RCC 7860 (cell line): ENCODE results near the gene MRPL20.

Source experiments
- DNase-seq: peaks from one replicate; pipeline ENCODE4 v3.0.0-alpha.2; 2015; ENCODE audit warnings: low spot score
- FAIRE-seq: peaks from 2 replicates; lab custom pipeline; 2012; peaks lifted over from hg19 to GRCh38; lab: Jason Lieb, UNC

The MRPL20 gene

DNA sequence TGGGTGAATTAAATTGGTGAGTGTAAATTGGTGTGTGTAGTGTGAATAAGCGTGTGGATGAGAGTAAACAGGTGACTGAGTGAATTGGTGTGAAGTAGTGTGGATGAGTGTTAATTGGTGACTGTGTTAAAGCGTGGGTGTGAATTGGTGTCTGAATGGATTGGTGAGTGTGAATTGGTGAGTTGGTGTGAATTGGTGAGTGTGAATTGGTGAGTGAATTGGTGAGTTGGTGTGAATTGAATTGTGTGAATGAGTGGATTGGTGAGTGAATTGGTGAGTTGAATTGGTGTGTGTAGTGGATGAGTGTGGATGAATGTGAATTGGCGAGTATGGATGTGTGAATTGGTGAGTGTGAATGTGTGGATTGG lies 40.4 kb downstream of the MRPL20 start:
- DNase-seq (no peak), FAIRE-seq (no peak)

- FAIRE-seq: no peak
- no peak for DNase-seq
Observed at GRCh38 chr1:1365875-1366698, 41.0 kb downstream of the MRPL20 start.

- FAIRE-seq (no peak), DNase-seq (no peak)
Observed at GRCh38 chr1:1364266-1364665, 42.8 kb downstream of the MRPL20 start.

GRCh38 chr1:1361982-1362423 lies 45.1 kb downstream of the MRPL20 start:
- no peak for DNase-seq
- FAIRE-seq: no peak

DNA sequence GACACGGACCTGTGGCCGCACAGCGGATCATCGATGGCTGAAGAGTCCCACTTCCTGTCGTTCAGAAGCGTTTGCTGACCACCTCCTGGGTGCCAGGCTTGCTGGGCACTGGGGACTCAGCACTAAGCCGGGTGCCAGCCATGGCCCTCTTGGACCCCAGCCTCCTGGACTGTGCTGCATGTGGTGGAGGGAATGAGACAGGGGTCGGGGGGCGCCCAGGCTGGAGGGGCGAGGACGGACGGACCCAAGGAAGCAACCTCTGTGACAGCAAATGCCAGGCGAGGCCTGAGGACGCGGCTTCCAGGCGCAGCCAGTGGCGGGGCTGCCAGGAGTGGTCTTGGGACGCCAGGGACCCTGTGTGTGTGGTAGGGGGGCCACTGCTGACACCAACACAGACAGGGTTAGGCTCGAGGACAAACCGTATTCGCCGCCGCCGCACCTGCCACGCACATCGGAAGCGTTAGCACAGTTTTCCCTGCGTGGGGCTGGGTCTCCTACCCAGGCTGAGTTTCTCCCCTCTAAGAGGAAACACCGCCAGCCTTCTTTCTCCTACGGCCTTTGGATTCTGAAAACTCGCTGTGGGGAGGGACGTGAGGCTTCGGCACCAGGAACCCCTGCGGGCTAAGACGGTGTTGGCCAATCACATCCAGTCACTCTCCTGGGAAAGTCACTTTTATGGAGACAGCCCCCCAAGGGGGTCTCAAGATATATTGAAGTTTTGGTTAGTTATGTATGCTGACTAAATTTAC lies 45.7 kb downstream of the MRPL20 start:
- no peak for DNase-seq
- FAIRE-seq: no peak

GRCh38 chr1:1360506-1361169 lies 46.5 kb downstream of the MRPL20 start:
- peak; percentile 91 for FAIRE-seq

DNA sequence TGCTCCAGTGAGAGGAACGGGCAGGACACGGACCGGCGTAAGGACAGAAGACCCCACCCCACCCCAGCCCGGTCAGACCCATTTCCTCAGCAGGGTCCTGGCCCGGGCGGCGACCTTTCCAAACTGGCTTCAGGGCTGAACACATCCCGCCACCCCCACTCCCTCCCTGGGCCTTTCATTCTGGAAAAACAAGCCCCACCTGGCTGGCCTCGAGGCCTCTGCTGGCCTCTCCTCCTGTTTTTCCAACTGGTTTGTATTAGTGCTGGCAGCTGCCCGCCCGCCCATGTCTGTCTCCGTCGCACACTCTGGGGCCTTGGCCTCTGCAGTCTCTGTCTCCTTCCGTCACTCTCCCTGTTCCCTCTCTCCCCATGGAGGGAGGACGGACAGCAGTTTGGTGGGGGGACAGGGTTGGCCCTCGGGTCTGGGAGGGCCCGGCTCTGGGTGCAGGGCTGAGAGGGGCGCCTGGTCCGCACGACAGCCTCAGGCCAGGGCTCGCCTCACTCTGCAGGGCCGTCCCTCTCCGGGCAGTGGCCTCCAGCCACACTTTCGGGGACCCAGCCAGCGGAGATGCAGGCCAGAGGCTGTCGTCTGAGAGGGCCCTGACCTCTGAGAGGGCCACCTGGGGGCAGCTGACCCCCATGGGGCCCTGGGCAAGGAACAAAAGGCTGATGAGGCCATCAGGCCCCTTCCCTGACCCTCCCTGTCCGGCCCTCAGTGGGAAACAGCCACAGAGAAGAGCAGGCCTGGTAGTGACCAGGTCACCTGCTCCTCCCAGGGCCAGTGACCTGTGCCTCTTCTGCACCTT lies 47.2 kb downstream of the MRPL20 start:
- DNase-seq (no peak), FAIRE-seq (no peak)

More at GRCh38 chr1:1360506-1361169, 46.5 kb downstream of the MRPL20 start:
- DNase-seq: peak; percentile 91

DNA sequence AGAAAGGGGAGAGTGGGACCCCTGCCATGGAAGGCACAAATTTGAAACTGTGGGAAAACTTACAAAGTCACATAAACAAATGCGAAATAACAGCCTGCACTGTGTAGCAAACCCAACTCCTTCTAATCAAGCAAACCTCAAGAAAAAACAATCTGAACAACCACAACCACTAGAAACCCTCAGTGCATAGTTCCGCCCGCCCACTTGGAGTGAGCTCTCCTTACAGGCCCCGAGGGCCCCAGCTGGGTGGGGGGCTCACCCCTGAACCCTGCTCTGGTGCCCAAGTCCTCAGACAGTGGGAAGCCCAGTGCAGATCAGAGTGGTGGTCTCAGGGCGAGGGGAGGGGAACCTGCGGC lies 47.8 kb downstream of the MRPL20 start:
- DNase-seq (no peak), FAIRE-seq (no peak)

- no peak for FAIRE-seq
- DNase-seq: no peak
Observed at GRCh38 chr1:1358433-1359271, 48.4 kb downstream of the MRPL20 start, which contains the start of gene MXRA8. TSS of gene MXRA8 (minus strand) at chr1:1358555. CDS start at chr1:1358504, 51 bp downstream.

DNA sequence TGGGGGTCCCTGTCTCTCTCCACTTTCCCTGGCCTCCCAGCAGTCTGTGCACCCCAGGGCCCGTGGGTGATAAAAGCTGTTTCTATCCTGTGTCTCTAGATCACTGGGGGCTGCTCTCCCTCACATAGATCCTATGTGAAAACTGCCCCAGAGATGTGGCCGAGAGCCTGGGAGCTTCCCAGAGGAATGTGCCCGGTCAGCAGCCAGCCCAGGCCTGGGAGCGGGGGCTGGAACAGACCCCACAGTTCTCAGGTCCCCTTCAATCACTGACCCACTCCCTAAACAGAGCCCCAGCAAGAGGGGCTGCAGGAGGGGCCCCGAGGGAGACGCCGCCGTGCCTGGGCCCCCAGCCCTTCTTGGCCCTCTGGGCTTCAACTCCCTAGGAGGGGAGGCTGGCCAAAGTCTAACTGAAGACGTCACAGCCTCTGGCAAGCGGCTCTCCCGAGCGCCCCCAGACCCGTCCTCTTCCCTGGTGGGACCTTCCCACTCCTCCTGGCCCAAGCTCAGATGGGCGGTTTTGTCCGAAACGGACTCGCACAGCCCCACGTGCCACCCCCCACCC lies 49.1 kb downstream of the MRPL20 start:
- DNase-seq: no peak
- FAIRE-seq: no peak

DNA sequence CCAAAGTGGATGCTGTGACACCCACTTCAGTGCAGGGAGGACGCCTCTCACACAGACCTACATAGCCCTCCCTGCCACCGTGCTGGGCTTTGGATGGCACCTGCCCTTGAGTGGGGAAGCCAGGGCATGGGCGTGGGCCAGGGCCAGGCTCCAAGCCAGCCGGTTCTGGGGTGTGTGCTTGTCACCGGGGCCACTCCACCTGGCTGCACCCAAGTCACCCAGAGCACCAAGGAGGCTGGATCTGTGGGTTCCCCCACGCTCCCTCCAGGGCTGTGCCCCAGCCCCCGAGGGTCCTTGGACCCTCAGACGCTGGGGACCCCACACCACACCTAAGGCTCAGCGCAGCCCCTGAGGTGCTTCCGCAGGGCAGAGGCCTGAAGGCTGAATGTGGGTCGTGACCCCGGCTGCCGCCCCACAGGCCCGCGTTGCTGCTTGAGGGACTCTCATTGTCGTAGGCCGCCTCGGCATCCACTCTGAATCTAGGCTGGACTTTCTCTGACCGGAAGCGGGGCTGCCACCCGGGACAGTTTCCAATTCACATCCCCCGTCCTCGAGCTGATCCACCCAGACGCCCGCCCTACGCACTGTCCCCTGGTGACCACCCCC lies 50.2 kb downstream of the MRPL20 start:
- DNase-seq (no peak), FAIRE-seq (no peak)

GRCh38 chr1:1356166-1356795 lies 50.8 kb downstream of the MRPL20 start:
- DNase-seq: no peak
- FAIRE-seq: no peak

DNA sequence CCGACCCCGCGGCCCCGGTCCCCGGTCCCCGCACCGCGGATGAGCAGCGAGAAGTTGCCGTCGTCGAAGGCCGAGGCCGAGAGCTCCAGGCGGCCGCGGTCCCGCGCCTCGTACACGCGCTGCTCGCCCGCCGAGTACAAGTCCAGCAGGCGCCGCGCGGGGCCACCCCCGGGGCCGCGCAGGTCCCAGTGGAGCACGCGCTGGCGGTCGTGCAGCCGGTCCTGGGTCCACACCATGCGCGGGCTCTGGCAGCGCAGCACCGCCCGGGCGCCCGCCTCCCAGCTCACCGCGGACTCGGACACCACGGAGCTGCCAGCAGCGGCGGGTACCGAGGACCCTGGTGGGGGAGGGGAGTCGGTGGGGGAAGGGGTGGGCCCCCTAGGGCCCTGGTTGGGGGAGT lies 51.7 kb downstream of the MRPL20 start:
- FAIRE-seq (no peak), DNase-seq (no peak)

- DNase-seq (no peak), FAIRE-seq (no peak)
Observed at GRCh38 chr1:1354271-1355247, 52.5 kb downstream of the MRPL20 start.

DNA sequence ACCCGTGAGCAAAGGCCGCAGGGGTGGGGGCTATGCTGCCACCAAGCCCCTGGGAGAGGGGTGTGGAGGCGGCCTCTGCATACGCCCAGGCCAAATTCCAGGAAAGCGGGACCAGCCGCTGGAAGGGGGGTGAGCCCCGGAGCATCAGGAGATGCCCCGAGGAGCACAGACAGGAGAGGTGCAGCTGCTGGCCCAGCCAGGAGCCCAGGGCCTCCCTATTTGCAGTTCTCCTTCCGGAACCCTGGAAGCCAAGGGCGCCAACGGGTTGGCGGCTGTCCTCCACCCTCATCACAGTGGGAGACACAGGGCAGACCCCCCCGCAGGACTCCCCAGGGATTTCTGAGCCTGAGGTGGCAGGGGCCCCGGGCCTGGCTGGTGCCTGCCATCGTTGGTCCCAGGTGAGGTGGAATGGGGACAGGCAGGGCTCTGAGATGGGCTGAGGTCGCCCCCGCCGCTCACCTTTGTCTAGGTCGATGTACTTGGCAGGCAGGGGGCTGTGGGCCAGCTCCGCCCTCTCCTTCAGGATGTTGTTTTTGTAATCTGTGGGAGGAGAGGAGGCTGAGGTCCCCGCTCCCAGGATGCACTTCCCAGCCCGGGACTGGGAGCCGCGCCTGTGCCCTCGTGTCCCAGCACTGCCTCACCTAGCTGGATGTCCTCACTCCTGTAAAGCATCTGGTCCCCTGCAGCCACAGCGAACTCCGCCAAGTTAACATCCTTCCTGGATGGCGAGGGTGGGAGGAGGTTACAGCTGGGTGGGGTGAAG lies 53.5 kb downstream of the MRPL20 start:
- FAIRE-seq: no peak
- DNase-seq: no peak

DNA sequence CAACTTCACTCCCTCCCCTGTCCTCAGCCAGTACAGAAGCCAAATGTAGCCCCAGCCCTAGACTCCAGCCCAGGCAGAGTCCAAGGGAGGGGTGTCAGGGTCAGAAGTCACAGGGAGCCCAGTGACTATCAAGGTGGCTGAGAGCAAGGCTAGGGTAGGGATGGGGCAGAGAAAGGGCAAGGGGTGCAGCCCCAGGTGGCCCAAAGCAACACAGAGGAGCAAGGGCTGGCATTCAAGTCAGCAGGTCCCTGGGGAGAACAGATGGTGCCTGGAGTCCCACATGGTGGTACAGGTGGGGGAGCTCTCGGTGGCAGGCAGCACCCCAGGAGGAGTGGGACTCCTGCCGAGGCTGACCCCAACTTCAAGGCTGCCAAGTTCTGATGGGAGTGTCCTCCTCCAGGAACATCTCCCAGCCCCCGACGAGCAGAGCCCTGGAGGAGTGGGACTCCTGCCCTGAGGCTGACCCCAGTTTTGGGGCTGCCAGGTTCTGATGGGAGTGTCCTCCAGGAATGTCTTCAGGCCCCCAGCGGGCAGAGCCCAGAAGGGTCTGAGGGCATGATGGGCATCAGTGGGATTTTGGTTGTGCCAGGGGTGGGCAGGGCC lies 54.2 kb downstream of the MRPL20 start:
- DNase-seq (no peak), FAIRE-seq (no peak)
